SK-N-MC (cell line): ENCODE measurements around the gene BRCA2.

Experiments used
- DNase-seq: peaks from one replicate; pipeline ENCODE4 v3.0.0-alpha.2; 2011; ENCODE audit warnings: low read depth, low spot score
- H3K27ac ChIP-seq: fragments of 200-600 bp; sonication (generic); 2 replicates; pipeline ENCODE4 v1.5.1; 2016; ENCODE audit warnings: mixed run types
- H3K36me3 ChIP-seq: fragments of 200-600 bp; sonication (generic); 2 replicates; pipeline ENCODE4 v1.6.1; 2017; ENCODE audit warnings: antibody characterized with exemption, low read length, mixed read lengths; ENCODE audit not compliant: insufficient read depth
- H3K4me3 ChIP-seq: fragments of 200-600 bp; sonication (generic); 2 replicates; pipeline ENCODE4 v1.5.1; 2016
- H3K9ac ChIP-seq: fragments of 200-600 bp; sonication (generic); 2 replicates; pipeline ENCODE4 v1.8.0; 2017; ENCODE audit warnings: mixed run types, mixed read lengths; ENCODE audit not compliant: insufficient read length
- H3K9me3 ChIP-seq: fragments of 200-600 bp; sonication (generic); 2 replicates; pipeline ENCODE4 v1.6.1; 2017; ENCODE audit warnings: low read depth, mild to moderate bottlenecking, antibody characterized with exemption, low read length, moderate library complexity, mixed read lengths
- EZH2 ChIP-seq: fragments of 200-600 bp; sonication (generic); IDR thresholded peaks from one replicate; pipeline ENCODE4 v1.6.1; 2017; ENCODE audit warnings: antibody characterized with exemption
- FOXP2 ChIP-seq: optimal IDR thresholded peaks from 2 replicates; pipeline ENCODE3; 2011; ENCODE audit warnings: mild to moderate bottlenecking, moderate library complexity; ENCODE audit not compliant: insufficient read depth; ENCODE audit errors: extremely low read length, control extremely low read depth
- POLR2AphosphoS5 ChIP-seq: IDR thresholded peaks from 2 replicates; pipeline ENCODE4 v1.6.1; 2012; ENCODE audit warnings: mild to moderate bottlenecking, low read depth, low read length, borderline replicate concordance

Gene BRCA2

DNA sequence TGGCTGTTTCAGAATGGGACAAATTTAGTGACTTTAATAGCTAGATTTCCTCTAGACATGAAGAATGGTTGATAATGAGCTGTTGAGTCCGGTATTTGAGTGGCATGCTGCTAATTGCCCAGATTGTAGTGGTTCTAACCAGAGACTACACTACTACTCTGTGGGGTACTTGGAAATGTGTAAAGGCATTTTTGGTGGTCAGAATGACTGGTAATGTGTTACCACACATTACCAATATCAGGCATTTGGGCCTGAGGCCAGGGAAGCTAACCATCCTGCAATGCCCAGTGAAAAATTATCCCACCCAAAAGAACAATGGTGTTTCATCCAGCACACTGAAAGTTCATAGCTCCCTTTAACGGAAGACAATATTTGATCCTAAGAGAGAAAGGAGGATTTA, 130.2 kb downstream of the BRCA2 start:
- TF ChIP-seq FOXP2 (no peak), POLR2AphosphoS5 (no peak), EZH2 (no peak)
- H3K9ac ChIP-seq: no peak overlapping the region
- no peak for DNase-seq

GRCh38 chr13:32446220-32446619, 130.9 kb downstream of the BRCA2 start:
- H3K36me3 ChIP-seq: peaks cover 3% of the 10 kb centered on the region; the same call in 1 of the 2 replicates
- no peaks in the 10 kb centered on the region for H3K9me3 ChIP-seq
- no peak overlapping the region for H3K9ac ChIP-seq
- no peak overlapping the region for H3K27ac ChIP-seq
- TF ChIP-seq FOXP2 (no peak), POLR2AphosphoS5 (no peak), EZH2 (no peak)
- no peak for DNase-seq
- no peak overlapping the region for H3K4me3 ChIP-seq

More for the DNA sequence above, 130.2 kb downstream of the BRCA2 start:
- Histone ChIP-seq H3K36me3 (peaks cover 3% of the 10 kb centered on the region; the same call in 1 of the 2 replicates), H3K27ac (no peak overlapping the region), H3K4me3 (no peak overlapping the region), H3K9me3 (no peaks in the 10 kb centered on the region)

GRCh38 chr13:32446773-32447465, 131.6 kb downstream of the BRCA2 start:
- no peak for DNase-seq
- Histone ChIP-seq H3K9ac (no peak overlapping the region), H3K4me3 (no peak overlapping the region), H3K9me3 (no peaks in the 10 kb centered on the region), H3K27ac (no peak overlapping the region), H3K36me3 (peaks cover 3% of the 10 kb centered on the region; the same call in 1 of the 2 replicates)
- no peak for TF ChIP-seq FOXP2
- no peak for TF ChIP-seq EZH2
- TF ChIP-seq POLR2AphosphoS5: no peak

GRCh38 chr13:32447894-32448623, 132.8 kb downstream of the BRCA2 start:
- Histone ChIP-seq H3K9me3 (no peaks in the 10 kb centered on the region), H3K9ac (no peak overlapping the region), H3K36me3 (peaks cover 3% of the 10 kb centered on the region; the same call in 1 of the 2 replicates), H3K27ac (no peak overlapping the region), H3K4me3 (no peak overlapping the region)
- TF ChIP-seq POLR2AphosphoS5 (no peak), FOXP2 (no peak), EZH2 (no peak)
- DNase-seq: no peak

DNA sequence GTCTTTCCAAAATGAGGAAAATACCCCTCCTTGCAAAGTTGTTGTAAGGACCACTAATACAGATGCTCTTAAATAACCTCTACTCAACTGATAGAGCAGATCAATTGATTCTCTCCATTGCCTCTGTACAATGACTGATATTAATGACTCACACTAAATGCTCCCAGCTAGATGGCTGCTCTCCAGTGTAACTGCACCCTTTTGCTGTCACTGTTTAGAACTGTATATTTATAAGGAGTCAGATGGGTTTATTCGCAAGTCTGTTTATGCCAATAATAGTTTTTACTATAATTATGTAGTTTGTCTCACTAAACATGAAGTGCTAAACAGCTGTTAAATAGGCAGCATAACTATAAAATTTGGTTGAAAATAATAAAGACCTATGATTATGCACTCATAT, 133.7 kb downstream of the BRCA2 start:
- Histone ChIP-seq H3K27ac (no peak overlapping the region), H3K9me3 (no peaks in the 10 kb centered on the region), H3K4me3 (no peak overlapping the region), H3K9ac (no peak overlapping the region), H3K36me3 (peaks cover 3% of the 10 kb centered on the region; the same call in 1 of the 2 replicates)
- no peak for DNase-seq
- no peak for TF ChIP-seq FOXP2
- no peak for TF ChIP-seq POLR2AphosphoS5
- no peak for TF ChIP-seq EZH2
